Activated CD8-positive, alpha-beta T cell treated with anti-CD3 and anti-CD28 coated beads, Interleukin-2, amount 10 ng/mL, durations not matched to agents 7 days and 5 days (primary cell): ENCODE data around the gene TRIM7. TPM values are rescaled to one million over a fixed set of nuclear protein-coding genes. Genes with fewer than 3 reads are reported as not detected.
A peak's percentile ranks its signal among the peaks of the same experiment; 100 is the strongest.
"Not testable (repeated sequence)": the region's sequence is repeated elsewhere in the genome, so short reads cannot be mapped to it uniquely, and the experiment has no call there.

ENCODE experiments used
- ATAC-seq: fragments of 150-1000 bp; cut with Tn5 transposase; one replicate; pipeline ENCODE4 v1.10.0; 2021; ENCODE audit warnings: moderate library complexity
- CTCF ChIA-PET: fragments of 350-600 bp; sonication (Branson Sonifier 250); formaldehyde crosslinking; loops from one replicate; lab custom pipeline; 2021; ENCODE audit warnings: antibody characterized with exemption; lab: Charles Lee
- POLR2A ChIA-PET: fragments of 350-600 bp; sonication (Branson Sonifier 250); formaldehyde crosslinking; loops from one replicate; lab custom pipeline; 2021; ENCODE audit warnings: antibody characterized with exemption; lab: Charles Lee
- DNase-seq: peaks from one replicate; pipeline ENCODE4 v3.0.0-alpha.2; 2020
- H3K27ac Mint-ChIP-seq: one replicate; pipeline ENCODE4 v1.8.0; 2021; ENCODE audit warnings: mild to moderate bottlenecking, mixed read lengths
- H3K27me3 Mint-ChIP-seq: one replicate; pipeline ENCODE4 v1.8.0; 2021; ENCODE audit warnings: low read depth, mixed read lengths
- H3K36me3 Mint-ChIP-seq: one replicate; pipeline ENCODE4 v1.8.0; 2021; ENCODE audit warnings: low read depth, mixed read lengths
- H3K4me1 Mint-ChIP-seq: one replicate; pipeline ENCODE4 v1.8.0; 2021; ENCODE audit warnings: low read depth, mixed read lengths
- H3K4me3 Mint-ChIP-seq: one replicate; pipeline ENCODE4 v1.8.0; 2021; ENCODE audit warnings: mild to moderate bottlenecking, mixed read lengths
- H3K9me3 Mint-ChIP-seq: one replicate; pipeline ENCODE4 v1.8.0; 2022; ENCODE audit warnings: mixed read lengths; ENCODE audit not compliant: insufficient read depth
- total RNA-seq, 2 experiments: library from RNA; stranded (reverse); gene quantifications; one replicate each; pipeline ENCODE4 v1.2.3, GENCODE V29; 2021

Gene TRIM7
- total RNA-seq, 2 experiments from 2014 or later: 1.1 to 1.5 TPM

- Mint-ChIP-seq H3K4me1 (peaks cover 49% of the 10 kb centered on the region), H3K36me3 (peaks cover 7% of the 10 kb centered on the region), H3K4me3 (peak overlapping the region; percentile 84), H3K27me3 (no peaks in the 10 kb centered on the region), H3K27ac (peak overlapping the region; percentile 90), H3K9me3 (no peaks in the 10 kb centered on the region)
- CTCF ChIA-PET: interaction anchor here (0.7 to 2.4 kb wide), 17 partner anchors 8 to 76 kb away, joined by 3 to 25 read pairs (median 4); partner anchors contain the start of genes TRIM41, TRIM52 and TRIM7
- no peak for ATAC-seq
- POLR2A ChIA-PET: interaction anchor here (0.6 to 2.1 kb wide), 12 partner anchors 10 to 354 kb away, joined by 3 to 12 read pairs (median 3); partner anchors contain the start of genes RACK1, TRIM41 and TRIM52
- no peak for DNase-seq
Measured at GRCh38 chr5:181184845-181185216, 20.2 kb downstream of the TRIM7 start.

- peak overlapping the region; percentile 56 for H3K27ac Mint-ChIP-seq
- CTCF ChIA-PET: interaction anchor here (1.0 kb wide), 1 partner anchor 25 kb away, joined by 4 read pairs; no protein-coding TSS in a partner anchor
- H3K4me3 Mint-ChIP-seq: peak overlapping the region; percentile 54
- no peaks in the 10 kb centered on the region for H3K27me3 Mint-ChIP-seq
- peaks cover 38% of the 10 kb centered on the region for H3K4me1 Mint-ChIP-seq
- DNase-seq: no peak
- no peaks in the 10 kb centered on the region for H3K9me3 Mint-ChIP-seq
- no peaks in the 10 kb centered on the region for H3K36me3 Mint-ChIP-seq
- POLR2A ChIA-PET: no interaction called here
- ATAC-seq: no peak
Measured at GRCh38 chr5:181182651-181183050, 22.3 kb downstream of the TRIM7 start.

- Mint-ChIP-seq H3K27ac (peak overlapping the region; percentile 15), H3K9me3 (no peaks in the 10 kb centered on the region), H3K4me1 (peaks cover 34% of the 10 kb centered on the region), H3K36me3 (no peaks in the 10 kb centered on the region), H3K4me3 (no peak overlapping the region), H3K27me3 (no peaks in the 10 kb centered on the region)
- ATAC-seq (peak; percentile 69), DNase-seq (peak; percentile 77)
- POLR2A ChIA-PET: no interaction called here
- CTCF ChIA-PET: interaction anchor here (1.0 kb wide), 1 partner anchor 26 kb away, joined by 4 read pairs; no protein-coding TSS in a partner anchor
Measured at GRCh38 chr5:181181650-181182565, 23.1 kb downstream of the TRIM7 start.

- peaks cover 23% of the 10 kb centered on the region for H3K4me1 Mint-ChIP-seq
- H3K36me3 Mint-ChIP-seq, H3K9me3 Mint-ChIP-seq, DNase-seq, ATAC-seq, H3K27ac Mint-ChIP-seq, H3K4me3 Mint-ChIP-seq, H3K27me3 Mint-ChIP-seq: not testable (repeated sequence)
- ChIA-PET POLR2A (interaction anchor here (0.8 kb wide), 1 partner anchor 46 kb away, joined by 3 read pairs; the partner anchor contains the start of gene TRIM41), CTCF (interaction anchor here (1.1 kb wide), 1 partner anchor 9 kb away, joined by 6 read pairs; no protein-coding TSS in a partner anchor)
Measured at GRCh38 chr5:181177559-181177958, 27.4 kb downstream of the TRIM7 start.

GRCh38 chr5:181176254-181176952, 28.6 kb downstream of the TRIM7 start:
- H3K9me3 Mint-ChIP-seq: no peaks in the 10 kb centered on the region
- DNase-seq: no peak
- H3K36me3 Mint-ChIP-seq: no peaks in the 10 kb centered on the region
- CTCF ChIA-PET: no interaction called here
- no peak overlapping the region for H3K4me3 Mint-ChIP-seq
- H3K4me1 Mint-ChIP-seq: peaks cover 21% of the 10 kb centered on the region
- H3K27me3 Mint-ChIP-seq: peaks cover 6% of the 10 kb centered on the region
- no peak overlapping the region for H3K27ac Mint-ChIP-seq
- ATAC-seq: no peak
- POLR2A ChIA-PET: no interaction called here

- DNase-seq (peak; percentile 85), ATAC-seq (peak; percentile 79)
- Mint-ChIP-seq H3K27me3 (peaks cover 28% of the 10 kb centered on the region), H3K27ac (peak overlapping the region; percentile 96), H3K4me3 (peak overlapping the region; percentile 81), H3K9me3 (no peaks in the 10 kb centered on the region), H3K36me3 (peaks cover 6% of the 10 kb centered on the region), H3K4me1 (peaks cover 47% of the 10 kb centered on the region)
- ChIA-PET POLR2A (interaction anchor here (0.6 to 1.9 kb wide), 13 partner anchors 10 to 680 kb away, joined by 3 to 13 read pairs (median 4); no protein-coding TSS in a partner anchor), CTCF (interaction anchor here (0.6 to 3.1 kb wide), 7 partner anchors 10 to 64 kb away, joined by 3 to 25 read pairs (median 6); no protein-coding TSS in a partner anchor)
Measured at GRCh38 chr5:181173420-181174342, 31.3 kb downstream of the TRIM7 start.

GRCh38 chr5:181173027-181173419, 32.0 kb downstream of the TRIM7 start:
- POLR2A ChIA-PET: interaction anchor here (0.7 to 1.9 kb wide), 10 partner anchors 9 to 341 kb away, joined by 3 to 13 read pairs (median 4); no protein-coding TSS in a partner anchor
- H3K27me3 Mint-ChIP-seq: peaks cover 31% of the 10 kb centered on the region
- H3K4me1 Mint-ChIP-seq: peaks cover 52% of the 10 kb centered on the region
- H3K36me3 Mint-ChIP-seq: peaks cover 6% of the 10 kb centered on the region
- peak overlapping the region; percentile 81 for H3K4me3 Mint-ChIP-seq
- peak; percentile 38 for ATAC-seq
- no peak for DNase-seq
- CTCF ChIA-PET: interaction anchor here (0.6 to 3.1 kb wide), 9 partner anchors 10 to 388 kb away, joined by 3 to 25 read pairs (median 4); no protein-coding TSS in a partner anchor
- H3K27ac Mint-ChIP-seq: peak overlapping the region; percentile 96
- H3K9me3 Mint-ChIP-seq: no peaks in the 10 kb centered on the region

- Mint-ChIP-seq H3K4me1 (peaks cover 64% of the 10 kb centered on the region), H3K4me3 (peak overlapping the region; percentile 81), H3K27ac (no peak overlapping the region), H3K9me3 (no peaks in the 10 kb centered on the region), H3K27me3 (peaks cover 38% of the 10 kb centered on the region), H3K36me3 (peaks cover 6% of the 10 kb centered on the region)
- no peak for DNase-seq
- ChIA-PET POLR2A (interaction anchor here (1.2 kb wide), 2 partner anchors 18 to 51 kb away, joined by 3 read pairs; partner anchors contain the start of gene TRIM41), CTCF (interaction anchor here (1.9 to 3.1 kb wide), 3 partner anchors 13 to 36 kb away, joined by 11 to 25 read pairs (median 19); no protein-coding TSS in a partner anchor)
- ATAC-seq: no peak
Measured at GRCh38 chr5:181171782-181172181, 33.2 kb downstream of the TRIM7 start.

- DNase-seq (no peak), ATAC-seq (no peak)
- H3K27me3 Mint-ChIP-seq: peaks cover 38% of the 10 kb centered on the region
- H3K27ac Mint-ChIP-seq: no peak overlapping the region
- no peaks in the 10 kb centered on the region for H3K9me3 Mint-ChIP-seq
- ChIA-PET CTCF (interaction anchor here (0.9 to 4.2 kb wide), 4 partner anchors 13 to 53 kb away, joined by 3 to 23 read pairs (median 8); no protein-coding TSS in a partner anchor), POLR2A (interaction anchor here (1.2 kb wide), 2 partner anchors 19 to 72 kb away, joined by 3 to 4 read pairs; no protein-coding TSS in a partner anchor)
- H3K4me3 Mint-ChIP-seq: peak overlapping the region; percentile 16
- peaks cover 6% of the 10 kb centered on the region for H3K36me3 Mint-ChIP-seq
- peaks cover 66% of the 10 kb centered on the region for H3K4me1 Mint-ChIP-seq
Measured at GRCh38 chr5:181170996-181171395, 34.0 kb downstream of the TRIM7 start.

- DNase-seq (no peak), ATAC-seq (no peak)
- CTCF ChIA-PET: interaction anchor here (0.9 to 4.2 kb wide), 6 partner anchors 14 to 388 kb away, joined by 3 to 23 read pairs (median 4); no protein-coding TSS in a partner anchor
- POLR2A ChIA-PET: interaction anchor here (1.0 to 1.2 kb wide), 3 partner anchors 73 to 91 kb away, joined by 3 to 4 read pairs (median 3); partner anchors contain the start of gene RACK1
- peaks cover 70% of the 10 kb centered on the region for H3K4me1 Mint-ChIP-seq
- H3K4me3 Mint-ChIP-seq: peak overlapping the region; percentile 63
- peaks cover 41% of the 10 kb centered on the region for H3K27me3 Mint-ChIP-seq
- peak overlapping the region; percentile 67 for H3K27ac Mint-ChIP-seq
- peaks cover 9% of the 10 kb centered on the region for H3K36me3 Mint-ChIP-seq
- no peaks in the 10 kb centered on the region for H3K9me3 Mint-ChIP-seq
Measured at GRCh38 chr5:181170237-181170825, 34.7 kb downstream of the TRIM7 start.
